DOHH2 (cell line): Measurements from ENCODE around the gene NEAT1.

Experiments used
- CTCF ChIP-seq: fragments of 200-600 bp; sonication (generic); IDR thresholded peaks from one replicate; pipeline ENCODE4 v1.5.1; 2014; ENCODE audit warnings: antibody characterized with exemption, mild to moderate bottlenecking, low read depth, low read length; ENCODE audit not compliant: poor library complexity, severe bottlenecking
- EZH2phosphoT487 ChIP-seq: fragments of 200-600 bp; sonication (generic); IDR thresholded peaks from 2 replicates; pipeline ENCODE4 v1.6.1; 2017; ENCODE audit warnings: borderline replicate concordance, mild to moderate bottlenecking, antibody characterized with exemption, low read length, moderate library complexity, mixed read lengths

GRCh38 chr11:65425105-65425970, 2.7 kb downstream of the NEAT1 start:
- no peak for TF ChIP-seq CTCF
- TF ChIP-seq EZH2phosphoT487 = no peak
